T-helper 1 cell treated with Interleukin-12 subunit alpha and Interleukin-12 subunit beta and Interleukin-4 antibody, amounts not matched to agents 30 ng/mL and 1 ng/mL, for 36 hours (primary cell): ENCODE results near the gene PADI3. TPM values are rescaled to one million over a fixed set of nuclear protein-coding genes. Genes with fewer than 3 reads are reported as not detected.

Source experiments
- intact Hi-C: fragments of 100-400 bp; cut with micrococcal nuclease; formaldehyde crosslinking; loops from one replicate; pipeline ENCODE4 v1.15.1; 2024
- total RNA-seq: library from RNA; stranded (reverse); gene quantifications from 2 replicates; pipeline ENCODE4 v1.2.3, GENCODE V29; 2022

Gene PADI3
- total RNA-seq, 1 donor from 2014 or later: not detected

DNA sequence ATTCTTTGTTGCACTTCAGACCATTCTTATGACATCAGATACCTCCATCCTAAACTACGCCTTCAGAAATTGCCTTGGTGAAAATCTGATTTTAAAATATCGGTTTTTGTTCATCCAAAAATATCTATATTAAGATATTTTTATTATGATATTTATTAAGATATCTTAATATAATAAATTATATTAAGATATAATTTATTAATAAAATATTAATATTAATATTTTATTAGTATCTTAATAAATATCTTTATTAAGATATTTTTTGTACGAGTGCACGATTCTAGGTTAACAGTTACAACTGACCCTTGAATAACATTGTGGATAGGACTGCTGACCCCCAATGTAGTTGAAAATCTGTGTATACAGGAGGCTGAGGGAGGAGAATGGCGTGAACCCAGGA is 80.0 kb downstream of the PADI3 start:
- intact Hi-C loops: no loop called here

DNA sequence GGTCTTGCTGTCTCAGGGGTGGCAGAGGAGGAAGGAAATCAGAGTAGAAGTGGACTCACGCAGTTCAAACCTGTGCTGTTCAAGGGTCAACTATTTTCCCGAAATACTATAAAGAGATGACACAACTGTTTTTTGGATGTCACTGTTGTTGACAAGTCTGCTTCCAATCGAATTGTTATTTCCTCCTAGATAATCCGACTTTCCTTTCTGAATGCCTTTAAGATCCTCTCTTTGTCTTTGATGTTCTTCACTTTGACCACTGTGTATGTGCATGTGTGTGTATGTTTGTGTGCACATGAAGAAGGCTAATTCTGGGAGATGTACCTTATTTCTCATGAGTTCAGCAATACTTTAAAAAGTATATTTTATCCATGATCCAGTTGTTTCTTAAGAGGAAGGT is 80.7 kb downstream of the PADI3 start:
- intact Hi-C loops: no loop called here

GRCh38 chr1:17330856-17331255 is 82.0 kb downstream of the PADI3 start:
- intact Hi-C loops: no loop called here

DNA sequence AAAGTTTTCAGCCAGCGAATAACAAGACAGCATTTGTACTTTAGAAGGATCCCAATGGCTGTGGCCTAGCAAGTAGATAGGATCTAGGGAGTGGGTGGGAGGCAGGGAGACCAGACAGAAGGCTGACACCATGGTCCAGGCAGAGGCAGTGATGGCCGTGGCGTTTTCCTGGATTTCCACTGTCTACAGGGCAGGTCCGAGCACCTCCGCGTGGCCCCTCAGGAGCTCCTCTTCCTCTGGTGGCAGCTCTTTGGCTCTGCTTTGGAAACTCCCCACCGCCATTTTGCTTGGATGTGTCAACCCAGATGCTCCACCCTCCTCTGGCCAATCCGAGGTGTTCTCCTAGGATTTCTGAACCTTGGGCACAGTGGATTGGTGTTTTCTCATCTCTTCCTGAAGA is 84.2 kb downstream of the PADI3 start:
- intact Hi-C loops: no loop called here

Other genes starting within 250 kb of the PADI3 start
- gene ATP13A2, start 237.2 kb upstream of the PADI3 start, total RNA-seq: 68.0 and 69.5 TPM in 2 replicates
- 89.4 and 95.0 TPM in 2 replicates for gene SDHB, start 195.1 kb upstream of the PADI3 start, total RNA-seq
- not detected in 2 replicates for gene PADI2, start 129.6 kb upstream of the PADI3 start, total RNA-seq
- gene PADI1, start 44.0 kb upstream of the PADI3 start, total RNA-seq: not detected in 2 replicates
- 0.17 TPM in 1 of 2 replicates, not detected in the other for gene PADI4, start 59.1 kb downstream of the PADI3 start, total RNA-seq
- gene PADI6, start 123.1 kb downstream of the PADI3 start, total RNA-seq: not detected in 2 replicates
- 149 and 150 TPM in 2 replicates for gene RCC2, start 190.6 kb downstream of the PADI3 start, total RNA-seq